Peyer's patch (tissue), 4 donors: ENCODE results near the gene FOXO1. TPM values are rescaled to one million over a fixed set of nuclear protein-coding genes. Genes with fewer than 3 reads are reported as not detected.

Source experiments
- DNase-seq, 3 donors: peaks; one replicate each; pipeline ENCODE4 v3.0.0-alpha.2; 2017 to 2019
- H3K27ac ChIP-seq, 4 donors: fragments of 200-600 bp; sonication (generic); one replicate each; pipeline ENCODE4 v1.5.1; 2016 to 2019
- H3K27me3 ChIP-seq, 2 donors: fragments of 200-600 bp; sonication (generic); one replicate each; pipeline ENCODE4 v1.5.1; 2019
- H3K36me3 ChIP-seq, 3 donors: fragments of 200-600 bp; sonication (generic); one replicate each; pipeline ENCODE4 v1.5.1; 2016 to 2019
- H3K4me1 ChIP-seq, 4 donors: fragments of 200-600 bp; sonication (generic); one replicate each; pipeline ENCODE4 v1.5.1; 2016 to 2019
- H3K4me3 ChIP-seq, 4 donors: fragments of 200-600 bp; sonication (generic); 1 replicate in 3 of 4; 2 replicates in 1 of 4; pipeline ENCODE4 v1.5.1; 2016 to 2019; ENCODE audit warnings: mild to moderate bottlenecking in 1 of 4
- H3K9me3 ChIP-seq, 4 donors: fragments of 200-600 bp; sonication (generic); one replicate each; pipeline ENCODE4 v1.5.1; 2016 to 2019; ENCODE audit warnings: mild to moderate bottlenecking in 1 of 4
- CTCF ChIP-seq, 6 experiments: fragments of 450-650 bp in 4 of 6; fragments of 200-600 bp in 2 of 6; sonication (generic) in 1 of 6; IDR thresholded peaks; one replicate each; pipeline ENCODE4 v1.5.1; 2017 to 2019; ENCODE audit warnings: antibody characterized with exemption in 6 of 6, mild to moderate bottlenecking in 3 of 6, moderate library complexity in 1 of 6
- POLR2A ChIP-seq, 2 donors: fragments of 450-650 bp; IDR thresholded peaks; one replicate each; pipeline ENCODE4 v1.5.1; 2017; ENCODE audit warnings: antibody characterized with exemption in 2 of 2, mild to moderate bottlenecking in 2 of 2, moderate library complexity in 2 of 2
- total RNA-seq, 4 donors: library from RNA; depleted of rRNA; stranded (reverse); fragments of >200 nt; gene quantifications; one replicate each; pipeline ENCODE4 v1.1.0, GENCODE V29; 2016

Gene FOXO1
- total RNA-seq, 4 donors from 2014 or later = 22.2 to 32.2 (median 26.8) TPM

- Histone ChIP-seq H3K4me3 (no peak overlapping the region), H3K27me3 (no peaks in the 10 kb centered on the region), H3K9me3 (no peaks in the 10 kb centered on the region), H3K27ac (no peak overlapping the region), H3K36me3 (no peaks in the 10 kb centered on the region), H3K4me1 (peaks cover 0 to 19% (median 6%) of the 10 kb centered on the region in 4 donors)
- DNase-seq = no peak
- TF ChIP-seq CTCF (IDR thresholded peaks at IDR 0.05) = no peak
- no peak for TF ChIP-seq POLR2A (IDR thresholded peaks at IDR 0.05)
These were observed 93.5 kb downstream of the FOXO1 start for GRCh38 chr13:40572961-40573360.

GRCh38 chr13:40571338-40571963 lies 95.0 kb downstream of the FOXO1 start:
- TF ChIP-seq POLR2A (IDR thresholded peaks at IDR 0.05) (no peak), CTCF (IDR thresholded peaks at IDR 0.05) (no peak)
- Histone ChIP-seq H3K27me3 (no peaks in the 10 kb centered on the region), H3K36me3 (no peaks in the 10 kb centered on the region), H3K4me1 (peaks cover 0 to 23% (median 4%) of the 10 kb centered on the region in 4 donors), H3K4me3 (no peak overlapping the region), H3K27ac (no peak overlapping the region), H3K9me3 (no peaks in the 10 kb centered on the region)
- no peak for DNase-seq

- Histone ChIP-seq H3K36me3 (no peaks in the 10 kb centered on the region), H3K27ac (no peak overlapping the region), H3K4me3 (no peak overlapping the region), H3K27me3 (no peaks in the 10 kb centered on the region), H3K9me3 (no peaks in the 10 kb centered on the region), H3K4me1 (peaks cover 0 to 28% (median 5%) of the 10 kb centered on the region in 4 donors)
- TF ChIP-seq POLR2A (IDR thresholded peaks at IDR 0.05) (no peak), CTCF (IDR thresholded peaks at IDR 0.05) (no peak)
- DNase-seq = no peak
These were observed 95.5 kb downstream of the FOXO1 start for GRCh38 chr13:40570930-40571329.

- no peak for DNase-seq
- Histone ChIP-seq H3K27ac (peak overlapping the region in 2 of 4 donors; percentile 5 to 16), H3K36me3 (no peaks in the 10 kb centered on the region), H3K9me3 (no peaks in the 10 kb centered on the region), H3K4me1 (peaks cover 0 to 37% (median 10%) of the 10 kb centered on the region in 4 donors), H3K4me3 (no peak overlapping the region), H3K27me3 (no peaks in the 10 kb centered on the region)
- no peak for TF ChIP-seq POLR2A (IDR thresholded peaks at IDR 0.05)
- no peak for TF ChIP-seq CTCF (IDR thresholded peaks at IDR 0.05)
These were observed 97.5 kb downstream of the FOXO1 start for GRCh38 chr13:40569024-40569350.

GRCh38 chr13:40568246-40569023 lies 98.0 kb downstream of the FOXO1 start:
- Histone ChIP-seq H3K27me3 (no peaks in the 10 kb centered on the region), H3K9me3 (no peaks in the 10 kb centered on the region), H3K27ac (peak overlapping the region in 2 of 4 donors; percentile 5 to 16), H3K4me3 (no peak overlapping the region), H3K36me3 (no peaks in the 10 kb centered on the region), H3K4me1 (peaks cover 0 to 42% (median 15%) of the 10 kb centered on the region in 4 donors)
- DNase-seq = no peak
- TF ChIP-seq CTCF (IDR thresholded peaks at IDR 0.05) = no peak
- no peak for TF ChIP-seq POLR2A (IDR thresholded peaks at IDR 0.05)
